Measurements from ENCODE around the gene PCGF1.
"Not testable (repeated sequence)": the region's sequence is repeated elsewhere in the genome, so short reads cannot be mapped to it uniquely, and the experiment has no call there.

The PCGF1 gene

DNA sequence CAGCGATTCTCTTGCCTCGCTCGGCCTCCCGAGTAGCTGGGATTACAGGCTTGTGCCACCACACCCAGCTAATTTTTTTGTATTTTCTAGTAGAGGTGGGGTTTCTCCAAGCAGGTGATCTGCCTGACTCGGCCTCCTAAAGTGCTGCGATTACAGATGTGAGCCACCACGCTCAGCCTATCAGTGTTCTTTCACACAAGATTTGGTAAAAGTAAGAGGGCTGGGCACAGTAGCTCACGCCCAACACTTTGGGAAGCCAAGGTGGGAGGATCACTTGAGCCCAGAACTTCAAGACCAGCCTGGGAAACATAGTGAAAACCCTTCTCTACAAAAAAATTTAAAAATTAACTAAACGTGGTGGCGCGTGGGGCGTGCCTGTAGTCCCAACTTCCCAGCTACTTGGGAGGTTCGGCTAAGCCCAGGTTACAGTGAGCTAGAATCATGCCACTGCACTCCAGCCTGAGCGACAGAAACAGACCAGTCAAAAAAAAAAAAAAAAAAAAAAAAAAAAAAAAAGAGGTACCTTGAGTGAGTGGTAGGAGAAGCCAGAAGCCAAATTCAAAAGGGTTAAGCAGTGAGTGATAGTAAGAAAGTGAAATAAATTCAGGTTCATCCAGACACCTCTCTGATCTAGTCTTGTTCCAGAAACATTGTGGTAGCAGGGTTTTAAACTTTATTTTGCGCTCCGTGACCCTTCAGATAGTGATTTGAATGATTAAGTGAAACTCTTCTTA lies 36.0 kb downstream of the PCGF1 start:
- DNase-seq: no peak

- not testable (repeated sequence) for DNase-seq
These were observed 36.8 kb downstream of the PCGF1 start for GRCh38 chr2:74470742-74471141.

DNA sequence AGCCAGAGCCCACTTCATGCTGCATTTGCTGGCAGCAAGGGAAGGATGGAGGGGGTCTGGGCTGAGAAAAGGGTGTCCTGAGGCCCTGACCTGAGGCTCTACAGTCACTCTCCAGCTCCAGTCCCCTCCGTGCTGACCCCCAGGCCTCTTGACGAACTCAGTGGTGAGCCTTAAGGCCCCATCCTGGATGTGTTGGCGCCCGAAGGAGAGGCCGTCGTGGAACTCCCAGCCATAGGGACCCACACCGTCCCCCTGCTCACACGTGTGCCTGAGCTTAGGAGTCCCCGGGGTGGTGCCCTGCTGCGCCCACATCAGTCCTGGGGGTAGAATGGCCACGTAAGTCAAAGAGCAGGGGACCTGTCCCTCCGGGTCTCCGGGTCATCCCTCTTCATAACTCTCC lies 43.1 kb downstream of the PCGF1 start:
- DNase-seq: no peak

- DNase-seq: no peak
These were observed 44.7 kb downstream of the PCGF1 start for GRCh38 chr2:74462786-74463105.

GRCh38 chr2:74462054-74462785 lies 45.3 kb downstream of the PCGF1 start:
- no peak for DNase-seq

DNA sequence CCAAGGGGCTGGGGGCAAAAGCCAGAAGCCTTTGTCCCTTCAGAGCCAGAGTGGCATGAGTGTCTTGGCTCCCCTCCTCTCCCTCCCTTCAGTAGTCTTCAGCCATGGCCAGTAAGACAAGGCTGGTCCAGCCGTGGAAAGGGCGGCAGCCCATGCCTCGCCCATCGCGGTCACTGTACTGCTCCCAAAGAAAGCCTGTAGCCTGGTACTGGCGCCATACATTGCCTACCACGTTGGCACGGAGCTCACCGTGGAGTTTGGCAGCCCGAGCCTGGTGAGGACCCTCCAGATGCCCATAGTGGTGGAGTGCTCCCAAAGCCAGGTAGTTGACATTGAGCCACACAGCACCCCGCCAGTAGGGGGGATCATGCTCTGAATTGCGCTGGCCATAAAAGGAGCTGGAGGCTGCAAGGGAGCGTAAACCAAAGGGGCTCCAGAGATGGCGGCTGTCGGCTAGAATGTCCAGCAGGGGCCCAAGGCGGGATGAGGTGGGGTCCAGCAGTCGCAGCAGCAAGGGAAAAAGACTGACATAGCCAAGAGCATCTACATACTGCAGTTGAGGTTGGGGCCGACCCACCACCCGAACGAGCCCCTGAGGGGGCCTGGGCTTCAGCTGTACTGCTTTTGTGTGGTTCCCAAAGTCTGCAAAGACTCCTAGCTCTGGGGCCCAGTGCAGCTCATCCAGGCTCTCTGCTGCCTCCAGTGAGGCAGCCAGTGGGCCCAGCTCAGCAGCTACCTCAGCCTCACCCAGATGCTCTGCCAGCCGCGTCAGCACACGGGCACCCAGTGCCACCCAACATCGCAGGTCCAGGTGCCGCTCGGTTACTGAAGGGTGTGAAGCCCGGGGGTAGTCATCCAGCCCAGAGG lies 46.1 kb downstream of the PCGF1 start:
- DNase-seq: peak; percentile 66

DNA sequence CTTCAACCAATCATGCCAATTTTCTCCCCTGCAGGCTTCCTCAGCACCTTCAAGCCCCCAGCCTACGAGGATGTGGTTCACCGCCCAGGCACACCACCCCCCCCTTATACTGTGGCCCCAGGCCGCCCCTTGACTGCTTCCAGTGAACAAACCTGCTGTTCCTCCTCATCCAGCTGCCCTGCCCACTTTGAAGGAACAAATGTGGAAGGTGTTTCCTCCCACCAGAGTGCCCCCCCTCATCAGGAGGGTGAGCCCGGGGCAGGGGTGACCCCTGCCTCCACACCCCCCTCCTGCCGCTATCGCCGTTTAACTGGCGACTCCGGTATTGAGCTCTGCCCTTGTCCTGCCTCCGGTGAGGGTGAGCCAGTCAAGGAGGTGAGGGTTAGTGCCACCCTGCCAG lies 47.3 kb downstream of the PCGF1 start:
- not testable (repeated sequence) for DNase-seq

DNA sequence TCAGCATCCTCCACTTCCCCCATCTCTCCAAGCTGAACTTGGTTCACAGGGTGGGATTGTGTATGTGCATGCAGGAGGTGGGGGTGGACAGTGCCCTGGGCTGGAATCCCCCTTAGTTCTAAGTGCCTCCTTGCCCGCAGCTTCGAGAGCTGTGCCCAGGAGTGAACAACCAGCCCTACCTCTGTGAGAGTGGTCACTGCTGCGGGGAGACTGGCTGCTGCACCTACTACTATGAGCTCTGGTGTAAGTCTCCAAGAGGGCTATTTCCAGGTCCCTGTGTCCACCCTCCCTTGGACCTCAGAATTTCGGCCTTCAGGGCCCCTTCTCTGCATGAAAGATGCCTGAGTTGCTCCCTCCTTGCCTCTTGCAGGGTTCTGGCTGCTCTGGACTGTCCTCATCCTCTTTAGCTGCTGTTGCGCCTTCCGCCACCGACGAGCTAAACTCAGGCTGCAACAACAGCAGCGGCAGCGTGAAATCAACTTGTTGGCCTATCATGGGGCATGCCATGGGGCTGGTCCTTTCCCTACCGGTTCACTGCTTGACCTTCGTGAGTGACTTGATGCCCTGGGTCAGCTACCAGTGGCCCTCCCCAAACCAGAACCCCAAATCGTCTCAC lies 47.9 kb downstream of the PCGF1 start:
- not testable (repeated sequence) for DNase-seq

DNA sequence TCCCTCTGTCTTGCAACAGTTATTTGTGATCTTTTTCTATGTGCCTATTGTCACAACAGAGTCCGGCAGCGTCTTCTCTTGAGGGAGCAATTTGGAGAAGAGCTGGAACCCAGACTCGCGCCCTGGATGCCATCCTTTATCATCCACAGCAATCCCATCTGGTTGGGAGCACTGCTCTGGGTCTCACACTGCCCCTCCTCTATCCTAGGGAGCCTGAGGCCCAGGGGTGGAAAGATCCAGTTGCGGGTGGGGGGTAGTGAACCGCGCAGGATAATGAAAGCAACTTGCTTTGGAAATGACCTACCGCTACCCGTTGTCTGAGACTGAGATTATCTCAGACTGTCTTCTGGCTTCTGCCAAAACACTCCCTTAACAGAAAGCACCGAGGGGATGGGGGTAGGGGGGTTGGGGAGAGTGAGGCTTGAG lies 48.5 kb downstream of the PCGF1 start:
- DNase-seq: peak; percentile 30

GRCh38 chr2:74458132-74458937 lies 49.2 kb downstream of the PCGF1 start, which contains the start of gene WBP1:
TSS of gene WBP1 (plus strand) at chr2:74458438. CDS start at chr2:74458603, 165 bp downstream.
- DNase-seq: peak; percentile 100

DNA sequence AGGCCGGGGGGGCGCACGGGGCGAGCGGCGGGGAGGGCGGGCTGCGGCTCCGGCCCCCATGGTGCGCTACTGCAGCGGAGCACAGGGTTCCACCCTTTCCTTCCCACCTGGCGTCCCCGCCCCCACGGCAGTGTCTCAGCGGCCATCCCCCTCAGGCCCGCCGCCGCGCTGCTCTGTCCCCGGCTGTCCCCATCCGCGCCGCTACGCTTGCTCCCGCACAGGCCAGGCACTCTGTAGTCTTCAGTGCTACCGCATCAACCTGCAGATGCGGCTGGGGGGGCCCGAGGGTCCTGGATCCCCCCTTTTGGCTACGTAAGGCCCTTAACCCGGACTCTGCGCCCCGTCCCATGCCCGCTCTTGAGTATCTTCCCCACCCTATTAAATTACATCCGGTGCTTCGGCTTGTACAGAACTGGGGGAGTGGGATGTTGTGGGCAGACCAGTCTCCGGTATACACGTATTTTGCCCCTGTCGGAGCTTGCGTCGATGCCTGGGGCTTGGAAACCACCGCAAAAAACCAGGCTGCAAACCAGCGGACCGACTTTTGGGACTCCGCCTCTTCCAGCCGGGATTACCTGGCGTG lies 49.9 kb downstream of the PCGF1 start:
- DNase-seq: peak; percentile 83

DNA sequence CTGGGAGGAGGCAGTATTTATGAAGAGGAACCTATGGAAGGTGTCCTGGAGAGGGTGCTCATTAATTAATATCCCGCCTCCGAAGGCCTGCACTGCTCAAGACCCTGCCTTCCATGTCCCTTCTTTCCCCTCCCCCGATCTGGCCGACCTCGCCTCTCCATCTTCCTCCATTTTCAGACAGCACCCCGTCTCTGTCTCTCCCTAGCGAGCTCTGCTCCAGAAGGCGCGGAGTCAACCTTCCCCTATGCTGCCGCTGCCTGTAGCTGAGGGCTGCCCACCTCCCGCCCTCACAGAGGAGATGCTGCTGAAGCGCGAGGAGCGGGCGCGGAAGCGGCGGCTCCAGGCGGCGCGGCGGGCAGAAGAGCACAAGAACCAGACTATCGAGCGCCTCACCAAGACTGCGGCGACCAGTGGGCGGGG lies 50.4 kb downstream of the PCGF1 start:
- no peak for DNase-seq

All from hematopoietic multipotent progenitor cell treated with erythropoietin and hydrocortisone succinate and interleukin-3 and kit ligand, for 4 days (in vitro differentiated cells).